Nephron (organoid): Measurements from ENCODE around the gene CPXM2.

Source experiments
- H3K27ac Mint-ChIP-seq, 3 experiments: 2 replicates each; pipeline ENCODE4 v1.8.0; 2020; ENCODE audit warnings: mixed read lengths in 3 of 3, mild to moderate bottlenecking in 2 of 3, moderate library complexity in 1 of 3
- H3K27me3 Mint-ChIP-seq: 2 replicates; pipeline ENCODE4 v1.8.0; 2021; ENCODE audit warnings: low read depth, mild to moderate bottlenecking, moderate library complexity, mixed read lengths
- H3K36me3 Mint-ChIP-seq: 2 replicates; pipeline ENCODE4 v1.8.0; 2020; ENCODE audit warnings: low read depth, mixed read lengths
- H3K4me1 Mint-ChIP-seq: 2 replicates; pipeline ENCODE4 v1.8.0; 2020; ENCODE audit warnings: mixed read lengths
- H3K4me3 Mint-ChIP-seq, 3 experiments: 2 replicates each; pipeline ENCODE4 v1.8.0; 2020; ENCODE audit warnings: mild to moderate bottlenecking in 3 of 3, mixed read lengths in 3 of 3, moderate library complexity in 2 of 3
- H3K9me3 Mint-ChIP-seq: 2 replicates; pipeline ENCODE4 v1.8.0; 2020; ENCODE audit warnings: mixed read lengths
- TF ChIP-seq, protein P1 (sequence below), 3 experiments: fragments of 200-600 bp; sonication (generic); IDR thresholded peaks; one replicate each; pipeline ENCODE4 v1.5.0; 2021; ENCODE audit warnings: antibody characterized with exemption in 3 of 3; ENCODE audit not compliant: unreplicated experiment in 3 of 3

CPXM2 gene

DNA sequence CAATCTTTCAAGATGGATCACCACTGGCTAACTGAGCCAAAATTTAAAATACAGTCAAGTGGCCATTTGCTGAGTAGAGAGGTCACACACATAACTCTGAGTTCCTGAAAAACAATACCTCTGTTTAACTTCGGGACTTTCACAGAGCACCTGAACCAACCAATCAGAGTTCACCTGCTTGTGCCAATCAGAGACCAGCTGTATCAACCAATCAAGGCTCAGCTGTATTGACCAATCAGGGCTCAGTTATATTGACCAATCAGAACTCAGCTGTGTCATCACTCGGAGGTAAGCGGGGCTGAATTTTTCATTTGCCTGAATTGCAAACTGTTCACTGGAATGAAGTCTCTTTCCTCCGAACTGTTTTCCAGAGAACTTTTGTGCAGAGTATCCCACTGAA is 10.0 kb upstream of the CPXM2 start:
- Mint-ChIP-seq H3K4me3 (no peak overlapping the region), H3K9me3 (peaks cover 11% of the 10 kb centered on the region), H3K36me3 (no peaks in the 10 kb centered on the region), H3K4me1 (peaks cover 14% of the 10 kb centered on the region), H3K27me3 (peaks cover 41% of the 10 kb centered on the region), H3K27ac (no peak overlapping the region)
- TF ChIP-seq, protein P1, sequence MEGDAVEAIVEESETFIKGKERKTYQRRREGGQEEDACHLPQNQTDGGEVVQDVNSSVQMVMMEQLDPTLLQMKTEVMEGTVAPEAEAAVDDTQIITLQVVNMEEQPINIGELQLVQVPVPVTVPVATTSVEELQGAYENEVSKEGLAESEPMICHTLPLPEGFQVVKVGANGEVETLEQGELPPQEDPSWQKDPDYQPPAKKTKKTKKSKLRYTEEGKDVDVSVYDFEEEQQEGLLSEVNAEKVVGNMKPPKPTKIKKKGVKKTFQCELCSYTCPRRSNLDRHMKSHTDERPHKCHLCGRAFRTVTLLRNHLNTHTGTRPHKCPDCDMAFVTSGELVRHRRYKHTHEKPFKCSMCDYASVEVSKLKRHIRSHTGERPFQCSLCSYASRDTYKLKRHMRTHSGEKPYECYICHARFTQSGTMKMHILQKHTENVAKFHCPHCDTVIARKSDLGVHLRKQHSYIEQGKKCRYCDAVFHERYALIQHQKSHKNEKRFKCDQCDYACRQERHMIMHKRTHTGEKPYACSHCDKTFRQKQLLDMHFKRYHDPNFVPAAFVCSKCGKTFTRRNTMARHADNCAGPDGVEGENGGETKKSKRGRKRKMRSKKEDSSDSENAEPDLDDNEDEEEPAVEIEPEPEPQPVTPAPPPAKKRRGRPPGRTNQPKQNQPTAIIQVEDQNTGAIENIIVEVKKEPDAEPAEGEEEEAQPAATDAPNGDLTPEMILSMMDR (IDR thresholded peaks at IDR 0.05; ENCODE audit: unreplicated experiment in 3 of 3) = no peak

DNA sequence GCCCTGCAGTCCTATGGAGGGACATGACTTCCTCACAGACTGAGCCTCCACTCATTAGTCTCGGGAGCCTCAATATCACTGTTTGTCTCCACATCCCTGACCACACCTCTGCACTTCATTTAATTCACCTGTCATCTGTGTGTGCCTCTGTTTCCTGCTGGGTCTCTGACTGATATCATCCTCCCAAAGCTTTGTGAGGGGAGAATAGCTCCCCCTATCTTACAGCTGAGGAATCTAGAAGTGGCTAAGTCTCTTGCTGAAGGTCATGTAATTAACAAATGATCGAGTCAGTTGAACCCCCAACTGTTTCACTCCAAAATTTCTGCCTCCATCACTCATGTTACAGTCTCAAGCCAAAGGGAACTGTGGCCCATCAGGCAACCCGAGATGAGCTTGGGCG is 5.5 kb upstream of the CPXM2 start:
- no peaks in the 10 kb centered on the region for H3K36me3 Mint-ChIP-seq
- peaks cover 53% of the 10 kb centered on the region for H3K27me3 Mint-ChIP-seq
- TF ChIP-seq, protein P1 (IDR thresholded peaks at IDR 0.05; ENCODE audit: unreplicated experiment in 3 of 3) = no peak
- no peak overlapping the region for H3K4me3 Mint-ChIP-seq
- H3K27ac Mint-ChIP-seq = no peak overlapping the region
- peaks cover 11% of the 10 kb centered on the region for H3K9me3 Mint-ChIP-seq
- no peaks in the 10 kb centered on the region for H3K4me1 Mint-ChIP-seq

DNA sequence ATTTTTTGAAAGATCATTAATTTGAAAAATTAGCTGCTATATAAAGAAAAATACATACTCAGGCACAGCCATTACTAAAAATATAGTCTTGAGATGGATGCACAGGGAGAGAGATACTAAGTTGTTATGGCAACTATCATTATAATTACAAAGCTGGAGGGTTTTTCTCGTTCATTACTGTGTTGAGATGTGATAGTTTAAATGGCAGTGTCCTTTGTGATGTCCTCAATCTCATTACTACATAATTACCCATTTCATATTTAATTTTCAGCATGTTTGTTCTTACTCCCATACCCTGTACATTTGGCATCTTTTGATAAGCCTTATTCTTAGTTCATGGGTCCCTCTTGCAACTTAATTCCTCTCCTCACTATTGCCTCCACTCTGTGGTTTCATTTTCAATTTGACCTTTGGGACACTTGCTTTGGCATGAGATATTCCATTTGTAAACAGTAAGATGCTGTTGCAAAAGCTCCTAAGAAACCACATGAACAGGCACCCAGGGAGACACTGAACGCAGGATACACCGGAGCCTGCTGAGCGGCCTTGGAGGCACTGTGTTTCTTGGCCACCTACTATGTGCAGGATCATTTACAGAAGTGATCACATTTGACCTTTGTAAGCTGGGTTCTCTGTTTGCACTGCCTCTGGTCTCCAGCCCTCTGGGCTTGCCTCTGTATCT is 4.8 kb upstream of the CPXM2 start:
- H3K9me3 Mint-ChIP-seq = peaks cover 11% of the 10 kb centered on the region
- H3K27ac Mint-ChIP-seq = no peak overlapping the region
- no peak overlapping the region for H3K4me3 Mint-ChIP-seq
- no peaks in the 10 kb centered on the region for H3K4me1 Mint-ChIP-seq
- TF ChIP-seq, protein P1 (IDR thresholded peaks at IDR 0.05; ENCODE audit: unreplicated experiment in 3 of 3) = no peak
- H3K36me3 Mint-ChIP-seq = no peaks in the 10 kb centered on the region
- peaks cover 52% of the 10 kb centered on the region for H3K27me3 Mint-ChIP-seq

DNA sequence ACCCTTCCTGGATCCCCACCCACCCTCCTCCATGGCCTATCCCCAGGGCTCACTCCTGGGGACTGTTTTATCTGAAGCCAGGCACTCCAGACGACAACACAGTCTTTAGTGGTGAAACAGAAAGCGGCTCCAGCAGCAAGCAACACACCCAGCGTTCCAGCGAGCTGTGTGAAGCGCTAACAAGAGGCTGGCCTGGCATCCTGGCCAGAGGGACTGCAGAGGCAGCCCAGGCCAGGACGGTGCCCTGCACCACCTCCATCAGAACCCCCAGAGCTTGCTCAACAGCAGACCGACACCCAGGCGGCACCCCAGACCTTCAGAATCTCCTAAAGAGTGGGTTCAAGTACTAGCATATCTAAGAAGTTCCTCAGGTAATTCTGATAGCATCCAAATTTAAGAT is 2.0 kb upstream of the CPXM2 start:
- Mint-ChIP-seq H3K4me1 (peaks cover 7% of the 10 kb centered on the region), H3K36me3 (no peaks in the 10 kb centered on the region), H3K27ac (no peak overlapping the region), H3K9me3 (no peaks in the 10 kb centered on the region), H3K27me3 (peaks cover 70% of the 10 kb centered on the region), H3K4me3 (no peak overlapping the region)
- TF ChIP-seq, protein P1 (IDR thresholded peaks at IDR 0.05; ENCODE audit: unreplicated experiment in 3 of 3) = no peak

DNA sequence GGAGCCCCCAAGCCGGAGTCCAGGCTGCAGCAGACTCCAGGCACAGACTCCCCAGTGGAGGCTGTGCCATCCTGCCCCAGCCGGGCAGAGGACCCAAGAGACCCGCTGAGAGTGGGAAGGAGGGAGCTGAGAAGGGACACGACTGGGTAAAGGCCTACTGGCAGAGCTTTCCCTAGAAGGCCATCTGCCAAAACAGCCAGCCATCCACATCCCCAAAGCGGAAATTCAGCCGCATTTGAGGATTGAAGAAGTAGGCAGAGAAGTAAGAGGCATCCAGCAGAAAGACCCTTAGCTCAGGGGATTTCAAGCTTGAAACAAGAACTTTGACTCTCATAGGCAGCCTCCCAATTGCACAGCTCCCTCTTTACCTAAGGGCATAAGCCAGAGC is 857 bp downstream of the CPXM2 start:
- Mint-ChIP-seq H3K27ac (no peak overlapping the region), H3K27me3 (peaks cover 72% of the 10 kb centered on the region), H3K36me3 (no peaks in the 10 kb centered on the region), H3K4me3 (peak overlapping the region; percentile 53 to 66 (median 65)), H3K4me1 (peaks cover 7% of the 10 kb centered on the region), H3K9me3 (no peaks in the 10 kb centered on the region)
- TF ChIP-seq, protein P1 (IDR thresholded peaks at IDR 0.05; ENCODE audit: unreplicated experiment in 3 of 3) = no peak

DNA sequence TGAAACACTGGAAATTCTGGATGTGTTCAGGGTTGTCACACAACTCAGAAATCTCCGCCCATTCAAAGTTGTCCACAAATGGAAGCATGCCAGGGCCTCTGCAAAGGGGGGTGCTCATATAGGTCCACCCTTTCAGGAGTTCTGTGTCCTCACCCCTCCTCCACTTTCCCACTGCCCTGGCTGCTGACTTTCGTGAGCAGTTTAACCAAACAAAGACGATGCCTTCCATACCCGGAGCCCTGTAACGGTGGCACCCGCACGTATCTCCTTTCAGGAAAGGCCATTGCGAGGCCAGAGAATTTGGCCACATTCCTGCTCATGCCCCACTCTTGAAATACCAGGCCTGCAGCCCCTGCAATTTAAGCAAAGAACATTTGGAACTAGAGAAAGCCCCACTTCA is 1.4 kb downstream of the CPXM2 start:
- Mint-ChIP-seq H3K27me3 (peaks cover 66% of the 10 kb centered on the region), H3K36me3 (no peaks in the 10 kb centered on the region), H3K4me1 (peaks cover 7% of the 10 kb centered on the region), H3K9me3 (no peaks in the 10 kb centered on the region), H3K27ac (no peak overlapping the region), H3K4me3 (peak overlapping the region; percentile 53 to 66 (median 65))
- TF ChIP-seq, protein P1 (IDR thresholded peaks at IDR 0.05; ENCODE audit: unreplicated experiment in 3 of 3) = no peak
